Lower leg skin (tissue), 4 donors: ENCODE results near the gene GPR22. TPM values are rescaled to one million over a fixed set of nuclear protein-coding genes. Genes with fewer than 3 reads are reported as not detected.

Experiments used
- DNase-seq, 2 donors: peaks; one replicate each; pipeline ENCODE4 v3.0.0-alpha.2; 2019; ENCODE audit warnings: low spot score in 2 of 2
- H3K4me3 ChIP-seq: fragments of 200-600 bp; sonication (generic); 2 replicates; pipeline ENCODE4 v1.5.1; 2017; ENCODE audit warnings: mild to moderate bottlenecking, low read depth; ENCODE audit not compliant: poor library complexity, severe bottlenecking
- POLR2A ChIP-seq, 2 donors: fragments of 450-650 bp; IDR thresholded peaks; one replicate each; pipeline ENCODE4 v1.6.1; 2016 to 2017; ENCODE audit warnings: antibody characterized with exemption in 2 of 2, mild to moderate bottlenecking in 1 of 2, moderate library complexity in 1 of 2
- WGBS, 2 donors: methylation state at CpG; one replicate each; pipeline ENCODE4 v1.1.5; 2018; 5-methylcytosine and 5-hydroxymethylcytosine counted together
- intact Hi-C: fragments of 100-400 bp; cut with DNase I; formaldehyde crosslinking; loops from one replicate; pipeline ENCODE4 v1.15.0; 2023; ENCODE audit warnings: low total_unique reads
- total RNA-seq, 4 donors: library from RNA; depleted of rRNA; stranded (reverse); fragments of >200 nt; gene quantifications; one replicate each; pipeline ENCODE4 v1.1.0, GENCODE V29; 2016
- TF ChIP-seq, protein P1 (sequence below), 3 donors: fragments of 450-650 bp; IDR thresholded peaks; one replicate each; pipeline ENCODE4 v1.5.1; 2016; ENCODE audit warnings: antibody characterized with exemption in 3 of 3, mild to moderate bottlenecking in 3 of 3, moderate library complexity in 2 of 3

The GPR22 gene
- total RNA-seq, 4 donors from 2014 or later, result not detected

GRCh38 chr7:107468824-107469223, 1.0 kb upstream of the GPR22 start:
- H3K4me3 ChIP-seq, result no peak overlapping the region
- intact Hi-C loops, result no loop called here
- TF ChIP-seq, protein P1, sequence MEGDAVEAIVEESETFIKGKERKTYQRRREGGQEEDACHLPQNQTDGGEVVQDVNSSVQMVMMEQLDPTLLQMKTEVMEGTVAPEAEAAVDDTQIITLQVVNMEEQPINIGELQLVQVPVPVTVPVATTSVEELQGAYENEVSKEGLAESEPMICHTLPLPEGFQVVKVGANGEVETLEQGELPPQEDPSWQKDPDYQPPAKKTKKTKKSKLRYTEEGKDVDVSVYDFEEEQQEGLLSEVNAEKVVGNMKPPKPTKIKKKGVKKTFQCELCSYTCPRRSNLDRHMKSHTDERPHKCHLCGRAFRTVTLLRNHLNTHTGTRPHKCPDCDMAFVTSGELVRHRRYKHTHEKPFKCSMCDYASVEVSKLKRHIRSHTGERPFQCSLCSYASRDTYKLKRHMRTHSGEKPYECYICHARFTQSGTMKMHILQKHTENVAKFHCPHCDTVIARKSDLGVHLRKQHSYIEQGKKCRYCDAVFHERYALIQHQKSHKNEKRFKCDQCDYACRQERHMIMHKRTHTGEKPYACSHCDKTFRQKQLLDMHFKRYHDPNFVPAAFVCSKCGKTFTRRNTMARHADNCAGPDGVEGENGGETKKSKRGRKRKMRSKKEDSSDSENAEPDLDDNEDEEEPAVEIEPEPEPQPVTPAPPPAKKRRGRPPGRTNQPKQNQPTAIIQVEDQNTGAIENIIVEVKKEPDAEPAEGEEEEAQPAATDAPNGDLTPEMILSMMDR (IDR thresholded peaks at IDR 0.05), result no peak
- TF ChIP-seq POLR2A (IDR thresholded peaks at IDR 0.05), result no peak
- 98 to 100% methylated on average over 1 of the region's 1 CpG for WGBS, 2 donors
- DNase-seq, result no peak

GRCh38 chr7:107471292-107472070, 1.6 kb downstream of the GPR22 start:
- 64 to 69% methylated on average over 3 of the region's 3 CpGs for WGBS, 2 donors
- H3K4me3 ChIP-seq, result no peak overlapping the region
- intact Hi-C loops, result no loop called here
- TF ChIP-seq POLR2A (IDR thresholded peaks at IDR 0.05), result no peak
- TF ChIP-seq, protein P1 (IDR thresholded peaks at IDR 0.05), result no peak
- no peak for DNase-seq

DNA sequence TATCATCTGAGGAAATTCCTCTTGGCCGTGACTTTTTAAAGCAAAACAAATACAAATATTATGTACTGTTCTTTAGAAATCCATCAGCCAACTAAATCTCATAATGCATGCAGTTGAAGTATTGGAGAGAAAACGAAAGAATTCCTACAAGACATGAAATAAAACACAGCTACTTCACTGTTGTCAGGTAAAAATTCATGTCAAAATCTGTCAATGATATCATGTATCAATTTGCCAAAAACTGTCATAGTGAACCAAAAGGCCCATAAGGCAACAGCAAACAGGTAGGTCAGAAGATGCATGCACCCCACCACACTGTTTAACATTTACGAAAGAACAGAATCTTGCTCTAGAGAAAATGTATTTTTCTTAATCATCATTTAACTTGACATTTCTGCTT, 2.3 kb downstream of the GPR22 start:
- WGBS, 2 donors, result 74 to 80% methylated on average over 3 of the region's 3 CpGs
- no peak for DNase-seq
- TF ChIP-seq POLR2A (IDR thresholded peaks at IDR 0.05), result no peak
- TF ChIP-seq, protein P1 (IDR thresholded peaks at IDR 0.05), result no peak
- intact Hi-C loops, result no loop called here
- H3K4me3 ChIP-seq, result no peak overlapping the region

- TF ChIP-seq, protein P1 (IDR thresholded peaks at IDR 0.05), result no peak
- TF ChIP-seq POLR2A (IDR thresholded peaks at IDR 0.05), result no peak
- DNase-seq, result no peak
- H3K4me3 ChIP-seq, result no peak overlapping the region
- 88 to 91% methylated on average over 5 of the region's 5 CpGs for WGBS, 2 donors
- intact Hi-C loops, result no loop called here
Observed at GRCh38 chr7:107474104-107474521, 4.3 kb downstream of the GPR22 start.

DNA sequence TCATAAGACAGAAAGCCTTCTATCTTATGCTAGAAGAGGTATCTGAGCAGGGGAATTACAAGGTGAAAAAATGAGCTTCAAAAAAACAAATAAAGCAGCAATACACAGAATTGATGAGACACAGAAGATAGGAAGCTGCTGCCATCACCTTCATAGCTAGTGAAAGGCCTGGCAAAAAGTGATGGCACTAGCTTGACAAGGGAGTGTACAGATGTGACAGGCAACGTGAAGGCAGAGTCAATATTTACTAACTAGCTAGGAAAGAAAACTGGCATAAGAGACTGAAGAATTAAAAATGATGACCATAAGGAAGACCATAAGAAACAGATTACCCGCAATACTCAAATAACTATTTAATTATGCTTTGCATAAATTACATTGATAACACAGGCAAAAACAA, 9.4 kb downstream of the GPR22 start:
- WGBS, 2 donors, result 86 to 89% methylated on average over 2 of the region's 2 CpGs
- H3K4me3 ChIP-seq, result no peak overlapping the region
- DNase-seq, result no peak
- no peak for TF ChIP-seq POLR2A (IDR thresholded peaks at IDR 0.05)
- TF ChIP-seq, protein P1 (IDR thresholded peaks at IDR 0.05), result no peak
- intact Hi-C loops, result no loop called here

GRCh38 chr7:107480932-107481331, 11.1 kb downstream of the GPR22 start:
- 84 to 89% methylated on average over 3 of the region's 3 CpGs for WGBS, 2 donors
- H3K4me3 ChIP-seq, result no peak overlapping the region
- DNase-seq, result no peak
- intact Hi-C loops, result no loop called here
- TF ChIP-seq, protein P1 (IDR thresholded peaks at IDR 0.05), result no peak
- no peak for TF ChIP-seq POLR2A (IDR thresholded peaks at IDR 0.05)
